HG03558 (cell line): ENCODE data around the gene MAPK13.
"Not testable (repeated sequence)": the region's sequence is repeated elsewhere in the genome, so short reads cannot be mapped to it uniquely, and the experiment has no call there.

ENCODE experiments used
- ATAC-seq: cut with Tn5 transposase; IDR thresholded peaks from one replicate; pipeline ENCODE4 v1.9.1; 2021; ENCODE audit warnings: moderate number of reproducible peaks; ENCODE audit not compliant: unreplicated experiment; ENCODE audit errors: extremely low read depth

The MAPK13 gene

DNA sequence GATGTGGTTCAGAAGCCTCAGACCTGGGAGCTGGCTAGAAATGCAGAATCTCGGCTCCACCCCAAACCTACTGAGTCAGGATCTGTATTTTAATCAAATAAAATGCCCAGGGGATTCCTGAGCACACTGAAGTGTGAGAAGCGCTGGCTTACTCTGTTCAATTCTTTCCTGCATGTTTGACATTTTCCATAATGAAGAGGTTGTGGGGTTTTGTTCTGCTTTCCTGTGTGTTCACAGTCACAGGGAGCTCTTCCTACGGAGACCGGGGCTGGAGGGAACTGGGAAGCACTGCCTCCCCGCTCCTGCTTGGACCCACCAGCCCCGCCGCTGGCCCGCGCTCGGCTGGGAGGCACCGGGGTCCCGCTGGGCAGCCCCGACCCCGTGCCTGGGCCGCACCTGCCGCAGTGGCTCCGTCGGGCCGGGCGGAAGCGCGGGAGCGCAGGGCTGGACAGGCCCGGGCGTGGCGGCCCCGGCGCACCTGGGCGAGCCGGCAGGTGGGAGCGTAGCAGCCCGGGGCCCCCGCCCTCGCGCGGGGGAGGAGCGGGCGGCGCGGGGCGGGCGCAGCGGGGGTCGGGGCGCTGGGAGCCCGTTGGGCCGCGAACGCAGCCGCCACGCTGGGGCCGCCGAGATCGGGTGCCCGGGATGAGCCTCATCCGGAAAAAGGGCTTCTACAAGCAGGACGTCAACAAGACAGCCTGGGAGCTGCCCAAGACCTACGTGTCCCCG, at the start of gene MAPK13:
Gene MAPK13 (plus strand): TSS at position 573 of the 726 bp plus-strand sequence. CDS start 70 bp downstream, at position 643.
- ATAC-seq = no peak

DNA sequence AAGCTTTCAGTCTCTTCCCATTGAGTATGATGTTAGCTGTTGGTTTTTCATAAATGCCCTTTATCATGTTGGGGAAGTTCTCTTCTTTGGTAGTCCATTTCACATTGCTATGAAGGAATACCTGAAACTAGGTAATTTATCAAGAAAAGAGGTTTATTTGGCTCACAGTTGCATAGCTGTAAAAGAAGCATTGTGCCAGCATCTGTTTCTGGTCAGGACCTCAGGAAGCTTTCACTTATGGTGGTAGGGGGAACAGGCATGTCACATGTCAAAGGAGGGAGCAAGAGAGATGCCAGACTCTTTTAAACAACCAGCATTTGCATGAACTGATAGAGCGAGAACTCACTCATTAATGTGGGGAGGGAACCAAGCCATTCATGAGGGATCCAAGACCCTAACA, 48.0 kb upstream of the MAPK13 start:
- ATAC-seq = no peak

DNA sequence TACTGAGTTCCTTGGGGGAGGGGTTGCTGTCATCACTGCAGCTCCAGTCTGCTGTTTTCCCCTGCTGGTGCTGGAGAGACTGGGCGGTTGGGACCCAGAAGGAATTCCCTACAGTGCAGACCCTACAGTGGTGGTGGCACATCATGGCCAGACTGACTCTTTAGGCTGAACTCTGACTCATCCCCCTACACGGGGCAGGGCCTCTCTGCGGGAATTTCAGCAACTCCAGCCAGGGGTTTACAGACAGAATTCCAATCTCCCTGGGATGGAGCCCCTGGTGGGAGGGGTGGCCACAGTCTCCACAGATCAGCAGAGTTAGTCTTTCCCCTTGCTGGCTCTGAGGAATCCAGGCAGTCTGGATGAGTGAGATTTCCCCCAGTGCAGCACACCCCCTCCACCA, 46.9 kb upstream of the MAPK13 start:
- ATAC-seq = no peak

DNA sequence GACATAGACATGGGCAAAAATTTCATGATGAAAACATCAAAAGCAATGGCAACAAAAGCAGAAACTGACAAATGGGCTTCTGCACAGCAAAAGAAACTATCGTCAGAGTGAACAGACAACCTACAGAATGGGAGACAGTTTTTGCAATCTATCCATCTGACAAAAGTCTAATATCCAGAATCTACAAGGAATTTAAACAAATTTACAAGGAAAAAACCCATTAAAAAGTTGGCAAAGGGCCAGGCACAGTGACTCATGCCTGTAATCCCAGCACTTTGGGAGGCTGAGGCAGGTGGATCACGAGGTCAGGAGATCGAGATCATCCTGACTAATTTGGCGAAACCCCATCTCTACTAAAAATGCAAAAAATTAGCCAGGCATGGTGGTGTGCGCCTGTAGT, 42.1 kb upstream of the MAPK13 start:
- not testable (repeated sequence) for ATAC-seq

DNA sequence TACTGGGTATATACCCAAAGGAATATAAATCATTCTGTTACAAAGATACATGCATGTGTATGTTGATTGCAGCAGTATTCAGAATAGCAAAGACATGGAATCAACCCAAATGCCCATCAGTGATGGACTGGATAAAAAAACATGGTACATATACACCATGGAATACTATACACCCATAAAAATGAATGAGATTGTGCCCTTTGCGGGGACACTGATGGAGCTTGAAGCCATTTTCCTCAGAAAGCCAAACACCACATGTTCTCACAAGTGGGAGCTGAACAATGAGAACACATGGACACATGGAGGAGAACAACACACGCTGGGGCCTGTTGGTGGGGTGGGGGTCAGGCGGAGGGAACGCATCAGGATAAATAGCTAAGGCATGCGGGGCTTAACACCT, 41.3 kb upstream of the MAPK13 start:
- no peak for ATAC-seq

DNA sequence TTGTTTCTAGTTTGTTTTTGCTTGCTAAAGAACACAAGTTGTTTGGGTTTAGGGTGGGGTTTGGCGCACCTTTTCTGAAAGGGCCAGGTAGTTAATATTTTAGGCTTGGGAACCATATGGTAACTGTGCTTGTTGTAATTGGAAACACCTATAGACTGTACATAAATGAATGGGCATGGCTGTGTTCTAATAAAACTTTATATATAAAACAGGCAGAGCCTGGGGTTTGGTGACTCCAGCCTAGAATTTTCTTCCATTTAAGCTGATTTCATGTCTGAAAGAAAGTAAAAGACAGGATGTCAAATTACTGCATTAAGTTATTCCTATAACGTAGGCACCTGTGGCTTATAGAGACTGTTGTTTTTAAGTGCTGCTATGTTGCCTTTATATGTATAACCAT, 36.1 kb upstream of the MAPK13 start:
- ATAC-seq = no peak

DNA sequence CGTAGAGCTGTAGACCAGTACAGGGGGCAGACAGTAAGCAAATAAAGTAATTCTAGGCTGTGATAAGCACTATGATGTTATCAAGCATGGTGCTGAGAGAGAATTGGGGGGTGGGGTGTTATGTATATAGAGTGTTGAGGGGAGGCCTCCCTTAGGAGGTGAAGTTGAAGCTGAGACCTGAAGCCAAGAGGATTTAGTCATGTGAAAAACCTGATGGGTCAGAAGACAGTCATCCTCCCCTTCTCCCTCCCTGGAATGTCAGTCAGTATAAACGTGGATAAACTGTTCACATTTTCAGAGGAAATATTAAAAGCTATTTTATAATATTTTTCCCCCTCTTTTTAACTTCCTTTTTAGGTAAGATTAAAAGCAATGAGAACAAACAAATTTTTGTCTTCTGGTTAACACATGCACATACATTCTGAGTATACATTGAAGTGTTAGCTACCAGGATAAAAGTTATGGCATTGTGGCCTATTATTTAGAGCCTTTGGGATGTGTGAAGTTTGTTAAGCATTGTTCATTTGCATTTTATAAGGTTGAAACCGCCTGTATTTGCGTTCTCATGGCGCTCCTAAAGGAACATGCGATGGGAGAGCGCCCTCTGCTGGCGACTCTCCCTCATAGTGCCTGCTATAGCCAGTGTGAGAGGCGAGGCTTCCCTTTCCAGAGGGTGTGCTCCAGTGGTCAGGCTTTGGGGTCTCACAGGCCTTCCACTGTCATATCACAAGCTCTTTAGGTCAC, 35.4 kb upstream of the MAPK13 start:
- ATAC-seq = no peak

DNA sequence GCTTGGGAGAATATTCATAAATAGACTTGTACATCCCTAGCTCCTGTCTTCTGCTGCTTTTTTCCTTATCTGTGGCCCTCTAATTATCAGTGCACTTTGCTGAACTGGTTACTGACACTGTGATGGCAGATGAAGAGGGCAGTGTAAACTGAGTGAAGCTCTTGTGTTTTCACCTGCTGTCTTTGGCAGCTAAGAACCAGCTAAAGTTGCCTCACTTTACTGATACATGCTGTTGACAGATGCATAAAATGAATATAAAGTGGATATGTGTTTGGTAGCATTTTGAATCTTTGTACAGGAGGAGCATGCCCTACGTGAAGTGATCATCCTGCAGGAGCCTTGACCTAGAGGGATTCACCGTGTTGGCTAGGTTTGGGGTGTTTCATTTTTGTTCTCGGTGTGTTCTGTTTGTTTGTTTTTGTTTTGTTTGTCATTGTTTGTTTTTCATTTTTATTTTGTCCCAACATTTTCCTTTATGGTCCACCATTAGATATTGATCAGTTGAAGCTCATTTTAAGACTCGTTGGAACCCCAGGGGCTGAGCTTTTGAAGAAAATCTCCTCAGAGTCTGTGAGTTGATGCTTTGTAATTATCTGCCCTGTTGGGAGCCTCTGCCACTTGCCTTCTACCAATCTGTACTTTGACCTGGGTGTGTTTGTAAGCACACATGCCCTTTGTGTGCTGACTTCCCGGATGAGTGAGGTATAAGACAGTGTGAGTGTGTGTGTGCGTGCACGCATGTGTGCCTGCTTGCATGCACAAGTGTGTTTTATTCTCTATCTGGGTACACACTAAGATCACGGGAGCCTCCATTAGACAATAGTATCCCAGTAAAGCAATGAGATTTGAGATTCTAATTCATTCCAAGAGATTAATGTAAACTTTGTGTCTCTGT, 34.6 kb upstream of the MAPK13 start:
- no peak for ATAC-seq

DNA sequence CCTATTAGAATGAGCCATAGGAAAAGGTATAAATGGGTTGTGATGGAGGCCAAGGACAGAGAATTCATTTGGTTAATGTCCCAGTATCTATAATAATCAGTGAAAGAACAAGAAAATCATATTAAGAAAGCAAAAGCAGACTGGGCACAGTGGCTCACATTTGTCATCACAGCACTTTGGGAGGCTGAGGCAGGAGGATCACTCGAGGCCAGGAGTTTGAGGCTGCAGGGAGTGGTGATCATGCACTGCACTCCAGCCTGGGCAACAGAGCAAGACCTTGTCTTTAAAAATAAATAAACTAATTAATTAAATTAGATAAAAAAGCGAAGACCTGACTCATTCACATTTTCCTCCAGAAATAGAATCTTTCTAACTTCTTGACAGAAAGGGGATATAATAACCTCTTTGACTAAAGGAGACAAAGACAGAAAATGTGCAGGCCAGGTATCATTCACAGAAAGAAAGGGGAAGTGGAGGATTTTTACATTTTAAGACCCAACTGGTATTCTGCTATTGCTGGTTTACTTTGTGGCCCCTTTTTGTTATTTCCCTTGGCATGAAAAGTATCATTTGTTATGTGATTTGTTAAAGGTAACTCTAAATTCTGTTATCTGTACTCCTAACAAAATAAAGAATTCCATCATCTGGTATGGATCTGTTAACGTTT, 31.9 kb upstream of the MAPK13 start:
- no peak for ATAC-seq

DNA sequence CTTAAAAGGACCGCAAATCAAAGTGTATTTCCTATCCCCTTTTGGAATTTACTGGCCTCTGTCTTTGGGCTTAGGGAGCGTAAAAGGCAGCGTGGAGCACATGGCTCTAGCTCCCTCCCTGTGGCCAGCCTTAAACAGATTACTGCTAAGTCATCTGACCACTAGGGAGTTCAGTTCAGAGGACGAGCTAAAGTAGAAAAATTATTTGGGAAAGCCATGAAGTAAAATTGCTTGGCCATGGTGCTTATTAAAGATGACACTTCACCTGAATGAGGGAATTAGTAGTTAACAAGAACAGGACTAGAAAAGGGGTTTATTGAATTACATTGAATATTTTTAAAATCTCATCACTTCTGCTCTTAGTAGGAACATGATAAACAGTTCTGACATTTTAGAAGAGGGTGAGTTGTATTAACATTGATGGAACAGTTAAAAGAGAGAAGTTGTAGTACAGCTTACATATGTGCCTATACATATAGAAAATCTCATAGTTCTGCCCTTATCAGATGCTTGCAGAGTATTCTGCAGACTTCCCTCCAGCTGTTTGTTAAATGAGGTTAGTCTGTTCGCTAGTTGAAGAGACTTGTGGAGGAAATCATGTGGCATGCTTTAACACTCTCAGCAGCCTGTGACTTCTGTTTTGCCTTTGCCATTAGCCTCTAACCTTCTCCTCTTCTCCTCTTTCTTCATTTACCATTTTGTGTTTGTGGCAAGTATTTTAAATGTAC, 31.2 kb upstream of the MAPK13 start:
- ATAC-seq = no peak

DNA sequence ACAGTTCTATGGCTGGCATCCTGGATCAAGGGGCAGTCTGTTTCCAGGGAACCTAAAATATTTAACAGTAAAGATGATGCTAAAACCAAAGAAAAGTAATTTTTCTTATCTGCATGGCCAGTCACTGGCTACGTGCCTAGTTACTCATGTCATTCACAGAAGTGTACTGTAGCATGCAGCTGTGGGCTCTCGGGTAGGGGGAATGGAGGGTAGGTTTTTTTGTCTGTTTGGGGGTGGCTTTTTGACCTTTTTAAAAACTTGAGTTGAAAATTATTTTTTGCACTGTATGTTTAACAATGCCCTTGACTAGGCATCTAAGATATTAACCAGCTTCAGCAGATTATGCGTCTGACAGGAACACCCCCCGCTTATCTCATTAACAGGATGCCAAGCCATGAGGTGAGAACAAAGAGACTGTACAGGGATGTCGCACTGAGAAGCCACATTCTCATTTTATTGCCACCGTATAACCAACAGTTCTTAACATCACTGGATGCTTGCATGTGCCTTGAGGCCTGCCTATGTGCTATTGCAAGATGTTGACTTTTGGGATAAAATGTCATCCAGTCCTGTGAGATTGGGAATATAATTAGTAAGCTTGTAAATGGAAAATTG, 30.3 kb upstream of the MAPK13 start:
- ATAC-seq = no peak

DNA sequence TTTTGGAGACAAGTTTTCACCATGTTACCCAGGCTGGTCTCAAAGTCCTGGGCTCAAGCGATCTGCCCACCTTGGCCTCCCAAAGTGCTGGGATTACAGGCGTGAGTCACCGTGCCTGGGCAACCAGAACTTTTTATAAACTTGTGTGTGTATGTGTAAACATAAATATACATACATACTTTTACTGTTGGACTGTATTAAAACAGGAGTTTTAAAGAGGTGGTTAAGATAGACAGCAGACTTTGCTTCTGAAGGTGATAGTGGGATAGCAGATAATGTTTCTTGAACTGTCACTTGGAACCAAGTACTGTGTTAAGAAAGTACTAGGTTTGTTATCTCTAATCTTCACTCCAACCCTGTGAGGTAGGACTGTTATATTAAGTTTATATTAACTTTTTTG, 28.6 kb upstream of the MAPK13 start:
- no peak for ATAC-seq

DNA sequence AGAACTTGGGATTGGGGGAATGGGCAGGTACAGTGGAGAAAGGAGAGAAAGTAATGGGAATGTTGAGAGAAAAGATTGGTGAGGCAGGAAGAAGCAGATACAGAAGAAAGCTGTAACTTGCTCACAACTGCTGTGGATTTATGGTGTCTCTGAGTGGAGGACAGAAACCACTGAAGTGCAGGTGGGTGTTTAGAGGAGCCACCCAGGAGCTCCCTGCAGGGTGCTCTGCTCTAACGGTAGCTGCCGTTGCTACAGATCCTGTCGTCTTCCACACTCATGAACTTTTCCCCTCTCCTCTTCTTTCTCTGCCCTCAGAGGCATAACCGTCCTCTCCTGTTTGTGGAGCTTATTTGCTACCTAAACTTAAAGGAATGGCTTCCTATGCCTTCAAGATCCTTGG, 27.5 kb upstream of the MAPK13 start:
- ATAC-seq = no peak

DNA sequence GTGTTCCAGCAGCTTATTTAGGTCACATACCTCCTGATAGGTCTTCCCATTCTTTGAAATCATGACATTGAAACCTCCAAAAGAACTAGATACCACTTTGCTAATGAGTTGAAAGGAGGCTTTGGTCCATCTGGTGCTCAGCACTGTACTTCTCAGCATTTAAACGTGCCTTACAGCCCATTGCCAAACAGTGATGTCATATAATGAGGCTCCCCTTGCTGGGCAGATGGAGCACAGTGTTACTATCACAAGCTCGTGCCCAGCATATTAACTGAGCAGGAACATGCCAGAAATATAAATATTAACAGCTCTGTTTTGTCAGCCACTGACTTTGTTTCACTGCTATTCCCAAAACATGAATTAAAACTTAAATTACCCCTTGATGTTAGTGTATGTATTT, 25.5 kb upstream of the MAPK13 start:
- no peak for ATAC-seq

DNA sequence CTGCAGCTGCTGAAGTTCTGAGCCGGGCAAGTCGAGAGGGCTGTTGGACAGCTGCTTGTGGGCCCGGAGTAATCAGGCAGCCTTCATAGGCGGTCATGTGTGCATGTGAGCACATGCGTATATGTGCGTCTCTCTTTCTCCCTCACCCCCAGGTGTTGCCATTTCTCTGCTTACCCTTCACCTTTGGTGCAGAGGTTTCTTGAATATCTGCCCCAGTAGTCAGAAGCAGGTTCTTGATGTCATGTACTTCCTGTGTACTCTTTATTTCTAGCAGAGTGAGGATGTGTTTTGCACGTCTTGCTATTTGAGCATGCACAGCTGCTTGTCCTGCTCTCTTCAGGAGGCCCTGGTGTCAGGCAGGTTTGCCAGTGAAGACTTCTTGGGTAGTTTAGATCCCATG, 21.2 kb upstream of the MAPK13 start:
- no peak for ATAC-seq

DNA sequence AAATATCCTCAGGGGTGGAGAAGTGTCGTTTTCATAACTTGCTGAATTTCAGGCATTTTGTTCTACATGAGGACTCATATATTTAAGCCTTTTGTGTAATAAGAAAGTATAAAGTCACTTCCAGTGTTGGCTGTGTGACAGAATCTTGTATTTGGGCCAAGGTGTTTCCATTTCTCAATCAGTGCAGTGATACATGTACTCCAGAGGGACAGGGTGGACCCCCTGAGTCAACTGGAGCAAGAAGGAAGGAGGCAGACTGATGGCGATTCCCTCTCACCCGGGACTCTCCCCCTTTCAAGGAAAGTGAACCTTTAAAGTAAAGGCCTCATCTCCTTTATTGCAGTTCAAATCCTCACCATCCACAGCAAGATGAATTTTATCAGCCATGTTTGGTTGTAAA, 20.3 kb upstream of the MAPK13 start:
- ATAC-seq = no peak

DNA sequence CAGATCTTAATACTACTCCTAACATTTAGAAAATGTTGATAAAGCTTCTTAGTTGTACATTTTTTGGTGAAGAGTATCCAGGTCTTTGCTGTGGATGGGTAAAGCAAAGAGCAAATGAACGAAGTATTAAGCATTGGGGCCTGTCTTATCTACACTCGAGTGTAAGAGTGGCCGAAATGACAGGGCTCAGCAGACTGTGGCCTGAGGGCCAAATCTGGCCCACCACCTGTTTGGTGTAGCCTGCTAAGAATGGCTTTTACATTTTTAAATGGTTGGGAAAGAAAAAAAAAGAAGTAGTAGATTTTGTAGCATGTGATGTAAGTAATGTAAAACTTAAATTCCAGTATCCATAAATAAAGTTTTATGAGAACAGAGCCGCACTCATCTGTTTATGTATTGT, 19.4 kb upstream of the MAPK13 start:
- ATAC-seq = no peak

DNA sequence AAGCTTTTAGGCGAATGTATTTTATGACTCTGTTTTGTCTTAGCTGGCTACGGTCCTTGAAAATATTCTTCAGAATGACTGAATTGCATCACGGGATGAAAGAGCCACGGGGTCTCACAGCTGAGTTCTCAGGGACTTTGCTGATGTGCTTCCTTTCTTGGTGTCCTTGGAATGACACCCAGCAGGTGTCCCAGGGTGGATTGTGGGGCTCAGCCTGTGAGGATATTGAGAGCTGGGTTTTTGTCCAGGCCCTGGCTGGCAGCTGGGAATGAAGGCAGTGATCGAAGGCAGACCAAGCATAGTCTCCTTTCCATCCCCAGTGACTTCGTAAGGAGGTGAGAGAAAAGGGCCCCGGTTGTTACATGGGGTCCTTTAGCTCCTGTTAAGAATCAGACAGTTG, 18.8 kb upstream of the MAPK13 start:
- no peak for ATAC-seq

DNA sequence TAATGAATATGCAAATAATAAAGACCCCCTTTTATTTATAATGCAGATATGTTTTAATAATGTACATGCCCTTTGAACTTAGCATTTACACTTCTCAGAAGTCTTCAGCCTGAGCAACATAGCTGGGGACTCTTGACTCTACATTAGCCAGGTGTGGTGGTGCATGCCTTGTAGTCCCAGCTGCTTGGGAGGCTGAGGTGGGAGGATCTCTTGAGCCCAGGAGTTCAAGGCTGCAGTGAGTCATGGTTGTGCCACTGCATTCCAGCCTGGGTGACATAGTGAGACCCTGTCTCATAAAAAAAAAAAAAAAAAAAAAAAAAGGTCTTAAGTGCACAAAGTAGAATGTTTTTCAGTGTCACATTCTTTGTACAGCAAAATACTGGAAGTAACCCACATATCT, 17.3 kb upstream of the MAPK13 start:
- no peak for ATAC-seq
